HT1080 (cell line): Measurements from ENCODE around the gene PUS3. TPM values are rescaled to one million over a fixed set of nuclear protein-coding genes. Genes with fewer than 3 reads are reported as not detected.
A peak's percentile ranks its signal among the peaks of the same experiment; 100 is the strongest.

Experiments used
- DNase-seq: peaks from one replicate; pipeline ENCODE4 v3.0.0-alpha.2; 2015; ENCODE audit warnings: low read depth
- total RNA-seq: library from RNA; depleted of rRNA; stranded (reverse); fragments of >200 nt; shearing (Covaris generic); gene quantifications from 2 replicates; pipeline ENCODE4 v1.2.3, GENCODE V29; 2014

Gene PUS3
- total RNA-seq, 1 experiment from 2014 or later = 35.7 TPM

DNA sequence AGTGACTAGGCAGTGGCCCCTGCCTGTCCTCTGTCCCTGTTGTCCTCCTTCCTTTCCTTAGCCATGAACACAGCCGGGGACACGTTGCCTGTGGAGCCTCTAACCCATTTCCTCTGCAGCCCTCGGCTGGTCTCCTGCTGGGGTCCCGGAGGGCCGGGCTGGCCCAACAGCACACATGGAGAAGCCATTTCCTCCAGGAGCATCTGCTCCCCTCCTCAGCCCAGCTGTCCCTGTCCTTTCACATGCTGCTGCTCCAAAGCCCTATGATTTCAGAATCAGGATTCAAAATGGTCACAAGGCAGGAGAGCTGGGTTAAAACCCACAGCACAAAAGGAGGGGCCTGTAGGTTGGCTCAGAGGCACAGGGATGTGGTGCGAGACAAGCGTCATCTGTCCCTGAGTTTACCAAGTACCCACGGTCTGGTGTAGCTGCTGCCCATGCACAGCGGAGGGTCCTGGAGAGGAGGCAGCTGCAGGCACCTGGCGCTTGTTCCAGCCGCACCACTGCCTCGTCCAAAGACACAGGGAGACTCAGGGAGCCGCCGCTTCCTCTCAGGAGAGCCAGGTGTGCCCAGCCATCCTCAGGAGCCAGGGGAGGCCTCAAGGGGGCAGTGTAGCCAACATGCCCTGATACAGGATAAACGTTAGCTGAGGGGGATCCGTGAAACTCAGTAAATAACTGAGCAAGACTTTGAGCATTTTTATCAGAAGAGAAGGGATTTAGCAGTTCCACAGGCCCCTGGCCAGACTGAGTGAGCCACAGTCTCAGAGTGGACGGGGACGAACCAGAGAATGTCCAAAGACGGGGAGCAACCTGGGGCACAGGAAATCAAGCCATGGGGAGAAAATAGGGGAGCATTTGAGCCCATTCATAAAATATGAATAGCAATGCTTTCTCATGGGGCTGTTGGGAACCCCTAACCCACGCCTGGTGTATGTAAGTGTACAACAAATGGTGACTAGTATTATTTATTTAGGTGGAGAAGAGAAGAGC, 38.9 kb upstream of the PUS3 start:
- peak; percentile 22 for DNase-seq

GRCh38 chr11:125941267-125941618, 38.2 kb upstream of the PUS3 start:
- no peak for DNase-seq

- DNase-seq = no peak
Measured at GRCh38 chr11:125940145-125940544, 37.1 kb upstream of the PUS3 start.

DNA sequence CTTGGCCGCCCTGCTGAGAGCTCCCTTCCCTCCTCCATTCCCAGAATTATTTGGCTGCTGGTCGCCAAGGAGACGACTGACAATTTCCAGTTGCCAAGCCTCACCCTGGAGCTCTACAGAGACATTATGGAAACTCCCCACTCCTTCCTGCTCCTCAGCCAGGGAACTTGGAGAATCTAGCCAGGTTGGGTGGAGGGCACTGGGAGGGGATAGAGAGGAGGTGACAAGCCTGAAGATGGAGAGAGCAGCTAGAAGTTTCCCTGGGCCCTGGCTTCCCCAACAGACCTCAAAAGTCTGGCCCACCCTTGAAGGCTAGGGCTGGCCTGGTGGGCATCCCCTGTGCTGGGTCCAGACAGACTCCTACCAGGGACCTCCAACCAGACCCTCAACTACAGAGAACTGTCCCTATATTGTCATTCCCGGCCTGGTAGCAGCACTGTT, 36.1 kb upstream of the PUS3 start:
- no peak for DNase-seq

GRCh38 chr11:125938418-125938817, 35.4 kb upstream of the PUS3 start:
- no peak for DNase-seq

DNA sequence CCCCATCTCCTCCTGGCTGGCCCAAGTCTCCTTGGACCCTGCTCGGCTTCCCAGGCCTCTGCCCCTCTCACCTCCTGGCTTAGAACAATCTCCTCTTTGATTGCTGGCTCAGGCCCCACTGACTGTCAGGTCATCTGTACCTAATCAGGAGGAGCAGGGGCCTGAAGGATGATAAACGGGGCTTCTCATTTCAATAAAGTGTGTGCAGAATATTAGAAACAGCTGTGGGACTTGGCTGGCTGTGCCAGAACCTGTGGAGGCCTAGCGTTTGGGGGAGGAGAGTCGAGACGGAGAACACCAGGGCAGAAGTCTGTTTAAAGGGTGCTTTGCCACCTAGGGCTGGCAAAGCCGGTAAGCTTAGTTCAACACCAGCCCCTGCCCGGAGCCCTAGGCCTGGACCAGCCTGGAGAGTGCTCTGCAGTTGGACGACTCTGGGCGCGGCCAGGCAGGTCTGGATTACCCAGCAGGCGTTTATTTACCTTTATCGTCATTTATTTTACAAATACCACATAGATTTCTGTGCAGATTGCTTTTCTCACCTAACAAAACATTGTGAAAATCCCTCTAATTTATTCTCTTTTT, 32.7 kb upstream of the PUS3 start:
- no peak for DNase-seq

DNA sequence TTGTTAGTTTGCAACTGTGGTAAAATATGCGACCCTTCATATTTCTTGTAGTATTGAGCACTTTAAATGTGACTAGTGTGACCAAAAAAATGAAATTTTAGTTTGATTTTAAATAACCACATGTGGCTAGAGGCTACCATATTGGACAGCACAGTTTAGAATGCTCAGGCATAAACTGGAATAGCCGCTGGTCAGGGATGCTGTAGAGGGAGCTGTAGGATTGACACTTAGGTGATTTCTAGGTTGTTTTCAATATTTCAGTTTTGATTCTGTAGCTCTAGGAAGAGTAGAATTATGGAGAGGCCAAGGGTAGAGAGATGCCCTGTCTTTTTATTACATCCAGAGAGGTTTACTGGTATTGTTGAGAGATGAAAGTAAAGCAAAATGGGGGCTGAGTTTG, 32.0 kb upstream of the PUS3 start:
- no peak for DNase-seq

DNA sequence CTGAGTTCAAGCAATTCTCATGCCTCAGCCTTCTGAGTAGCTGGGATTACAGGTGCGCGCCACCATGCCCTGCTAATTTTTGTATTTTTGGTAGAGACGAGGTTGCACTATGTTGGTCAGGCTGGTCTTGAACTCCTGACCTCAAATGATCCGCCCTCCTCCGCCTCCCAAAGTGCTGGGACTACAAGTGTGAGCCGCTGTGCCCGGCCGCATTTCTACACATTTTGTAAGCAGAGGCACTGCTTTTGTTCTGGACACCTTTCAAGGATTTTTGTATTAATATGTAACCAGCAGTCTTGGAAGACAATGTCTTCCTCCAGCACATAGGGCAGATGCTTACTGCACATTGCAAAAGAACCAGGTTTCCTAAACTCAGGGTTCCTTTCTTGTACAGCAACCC, 31.5 kb upstream of the PUS3 start:
- no peak for DNase-seq

DNA sequence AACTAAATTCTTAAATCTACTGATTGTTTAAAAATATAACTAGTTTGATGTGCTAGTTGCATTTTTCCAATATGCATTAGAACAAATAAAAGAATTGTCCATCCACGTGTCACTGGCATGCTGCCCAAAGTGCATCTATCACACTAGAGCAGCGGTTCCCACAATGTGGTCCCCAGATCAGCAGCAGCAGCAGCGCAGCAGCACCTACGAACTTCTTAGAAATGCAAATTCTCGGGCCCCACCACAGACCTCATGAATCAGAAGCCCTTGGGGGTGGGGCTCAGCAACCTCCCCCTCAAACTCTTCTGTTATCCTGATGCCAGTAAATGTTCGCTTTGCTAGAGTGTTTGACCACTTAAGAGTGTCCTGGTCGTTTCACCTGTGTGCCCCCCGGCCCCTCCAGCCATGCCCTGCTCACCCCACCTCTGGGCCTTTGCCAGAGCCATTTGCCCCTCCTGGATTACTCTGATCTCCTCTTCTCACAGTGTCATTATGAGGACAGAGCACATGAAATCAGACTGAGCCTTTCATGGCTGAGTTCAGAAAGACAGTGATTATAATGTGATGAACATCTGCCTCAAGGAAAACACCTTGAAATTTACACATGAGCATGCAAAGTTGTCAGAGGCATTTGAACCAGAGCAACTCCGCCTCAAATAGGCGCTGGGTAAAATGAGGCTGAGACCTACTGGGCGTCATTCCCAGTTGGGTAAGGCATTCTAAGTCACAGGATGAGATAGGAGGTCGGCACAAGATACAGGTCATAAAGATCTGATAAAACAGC, 30.2 kb upstream of the PUS3 start:
- no peak for DNase-seq

DNA sequence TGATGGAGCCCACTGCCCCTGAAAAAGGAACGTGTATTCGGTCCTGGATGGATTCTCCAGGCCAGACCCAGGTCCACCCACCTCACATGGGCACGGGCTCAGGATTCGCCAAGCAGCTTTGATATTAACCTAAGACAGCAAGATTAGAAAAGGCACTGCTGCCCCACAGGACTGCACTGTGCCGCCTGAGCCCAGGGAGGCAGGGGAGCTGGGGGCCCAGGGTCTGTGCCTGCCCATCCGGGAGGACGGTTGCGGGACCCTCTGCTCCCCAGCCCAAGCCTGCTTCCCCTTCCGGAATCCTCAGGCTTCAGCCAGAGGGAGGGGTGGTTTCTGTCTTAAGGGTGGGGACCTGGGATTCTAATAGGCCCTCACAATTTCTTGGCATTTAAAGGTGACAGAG, 29.3 kb upstream of the PUS3 start:
- no peak for DNase-seq

- DNase-seq = no peak
Measured at GRCh38 chr11:125931668-125932067, 28.7 kb upstream of the PUS3 start.

- no peak for DNase-seq
Measured at GRCh38 chr11:125931116-125931515, 28.1 kb upstream of the PUS3 start.

- DNase-seq = no peak
Measured at GRCh38 chr11:125930076-125930450, 27.1 kb upstream of the PUS3 start.

DNA sequence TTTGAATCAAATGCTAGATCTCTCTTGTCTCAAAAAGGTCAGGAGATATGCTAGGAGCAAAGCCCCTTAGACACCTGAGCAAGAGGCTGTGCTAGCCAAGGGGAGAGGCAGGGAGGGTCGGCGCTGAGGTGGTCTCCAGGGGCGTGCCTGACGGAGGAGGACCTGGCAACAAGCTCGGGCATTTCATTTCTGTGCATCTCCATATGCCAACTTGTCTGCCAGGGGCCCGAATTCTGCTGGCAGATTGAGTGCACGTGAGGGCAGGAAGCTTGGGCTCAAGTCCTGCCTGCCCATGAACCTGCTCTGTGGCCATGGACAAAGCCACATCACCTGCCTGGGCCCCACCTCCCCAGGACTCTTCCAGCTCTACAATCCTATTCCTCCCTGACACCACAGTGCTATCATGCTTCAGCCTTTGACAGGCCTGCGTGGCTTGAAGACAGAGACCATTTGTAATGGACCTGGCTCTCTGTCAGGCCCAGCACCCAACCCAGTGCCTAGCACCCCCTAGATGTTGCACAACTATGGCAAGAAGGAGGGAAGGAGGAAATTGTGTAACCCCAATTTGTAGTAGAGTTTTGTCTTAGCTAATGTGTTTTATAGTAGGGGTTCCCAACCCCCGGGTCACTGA, 26.6 kb upstream of the PUS3 start:
- DNase-seq = no peak

DNA sequence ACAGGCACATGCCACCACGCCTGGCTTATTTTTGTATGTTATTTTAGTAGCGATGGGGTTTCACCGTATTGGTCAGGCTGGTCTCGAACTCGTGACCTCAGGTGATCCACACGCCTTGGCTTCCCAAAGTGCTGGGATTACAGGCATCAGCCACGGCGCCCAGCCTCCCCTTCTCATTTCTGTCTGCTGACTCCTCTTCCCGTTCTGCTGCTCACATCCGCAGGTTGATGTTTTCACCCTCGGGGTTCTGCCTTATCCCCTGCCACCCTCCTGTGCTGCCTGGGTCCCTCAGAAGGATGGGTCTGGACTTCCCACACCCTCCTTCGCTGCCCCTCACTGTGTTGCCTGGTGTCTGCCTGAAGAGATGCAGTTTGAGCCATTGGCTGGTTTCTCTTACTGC, 23.7 kb upstream of the PUS3 start:
- DNase-seq = no peak

- no peak for DNase-seq
Measured at GRCh38 chr11:125925804-125926203, 22.8 kb upstream of the PUS3 start.

DNA sequence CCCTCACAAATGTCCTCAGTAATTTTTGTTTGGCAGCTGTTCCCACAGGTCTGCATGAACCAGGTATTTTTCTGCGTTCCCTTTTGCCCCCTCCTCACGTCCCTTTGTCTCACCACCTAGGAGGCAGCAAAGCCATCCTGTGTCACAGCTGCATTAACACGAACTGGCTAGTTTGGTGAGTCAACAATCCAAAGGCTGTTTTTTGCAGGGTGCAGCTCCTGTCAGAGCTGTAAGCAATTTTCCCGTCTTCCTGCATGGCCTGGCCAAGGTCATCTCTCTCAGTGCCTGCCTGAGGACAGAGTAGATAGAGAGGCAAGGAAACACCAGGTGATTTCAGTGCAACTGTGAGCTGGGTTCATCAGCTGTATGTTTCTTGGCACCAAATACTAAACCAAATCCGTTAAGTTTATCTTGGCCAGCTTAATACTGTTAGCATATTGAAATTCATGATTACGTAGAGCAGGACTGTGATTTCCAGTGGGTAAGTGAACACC, 22.3 kb upstream of the PUS3 start:
- no peak for DNase-seq

DNA sequence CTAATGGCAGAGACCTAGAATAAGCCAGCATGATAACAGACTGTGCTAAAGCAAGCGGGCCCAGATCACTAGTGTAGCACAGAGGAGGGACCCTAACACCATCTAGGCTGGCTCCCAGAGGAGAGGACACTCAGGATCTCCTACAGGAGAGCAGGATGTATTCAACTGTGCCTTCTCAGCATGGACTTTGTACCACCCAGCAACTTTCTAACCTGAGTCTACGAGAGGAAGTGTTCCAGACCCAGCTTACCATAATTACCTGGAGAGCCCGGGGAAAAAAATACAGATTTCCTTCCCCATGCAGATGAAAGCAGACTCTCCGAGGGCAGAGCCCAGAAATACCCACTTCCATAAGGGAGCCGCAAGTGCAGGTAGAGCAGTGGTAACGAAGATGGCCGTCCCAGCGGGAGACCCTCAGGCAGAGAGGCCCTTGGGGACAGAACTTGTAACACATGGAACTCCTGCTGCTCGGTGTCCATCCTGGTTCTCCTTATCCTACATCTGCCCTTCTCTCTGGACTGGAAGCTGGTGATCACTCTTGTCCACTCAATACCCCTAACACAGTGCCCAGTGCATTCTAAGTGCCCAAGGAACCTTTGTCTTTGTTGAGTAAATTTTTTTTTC, 21.5 kb upstream of the PUS3 start:
- no peak for DNase-seq

DNA sequence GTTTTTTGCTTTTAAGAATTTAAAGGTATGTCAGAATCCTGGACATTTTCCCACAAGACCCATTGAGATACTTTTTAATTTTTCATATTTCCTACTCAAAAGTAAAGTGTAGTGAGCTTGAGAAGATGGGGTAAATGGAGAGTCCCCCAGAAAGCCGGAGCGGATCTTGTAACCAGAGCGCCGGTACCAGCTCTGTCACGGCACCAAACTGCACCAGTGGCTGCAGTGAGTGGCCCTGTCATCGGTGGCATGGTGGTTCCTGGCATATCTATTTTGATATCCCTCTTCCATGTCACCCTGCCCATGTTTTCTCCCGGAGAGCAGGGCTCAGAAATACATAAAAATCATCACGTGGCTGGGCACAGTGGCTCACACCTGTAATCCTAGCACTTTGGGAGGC, 20.6 kb upstream of the PUS3 start:
- DNase-seq = no peak

DNA sequence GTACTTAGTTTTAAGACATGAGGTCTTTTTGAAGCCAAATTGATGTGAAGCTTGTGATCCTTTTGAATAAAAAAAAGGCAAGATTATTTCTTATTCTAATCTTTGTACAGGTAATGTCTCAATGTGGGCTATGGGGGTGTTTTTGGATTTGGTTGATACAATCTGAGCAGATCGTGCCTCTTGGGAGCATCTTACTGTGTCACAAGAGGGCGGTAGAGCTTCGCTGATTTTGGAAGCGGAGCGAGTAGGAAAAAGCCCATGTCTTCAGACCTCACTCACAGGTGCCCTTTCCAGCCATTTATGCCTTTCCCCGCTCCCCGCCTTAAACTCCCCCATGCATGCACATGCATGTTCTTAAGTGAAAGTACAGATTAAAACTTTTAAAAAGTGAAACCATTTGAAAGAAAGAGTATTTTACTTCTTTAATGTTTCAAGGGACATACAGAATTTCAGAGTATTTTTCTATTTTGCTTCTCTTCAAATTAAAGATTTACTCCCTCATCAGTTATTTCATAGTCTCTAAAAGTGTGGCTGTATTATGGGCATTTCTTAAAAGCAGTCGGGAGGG, 20.1 kb upstream of the PUS3 start:
- DNase-seq = peak; percentile 41

DNA sequence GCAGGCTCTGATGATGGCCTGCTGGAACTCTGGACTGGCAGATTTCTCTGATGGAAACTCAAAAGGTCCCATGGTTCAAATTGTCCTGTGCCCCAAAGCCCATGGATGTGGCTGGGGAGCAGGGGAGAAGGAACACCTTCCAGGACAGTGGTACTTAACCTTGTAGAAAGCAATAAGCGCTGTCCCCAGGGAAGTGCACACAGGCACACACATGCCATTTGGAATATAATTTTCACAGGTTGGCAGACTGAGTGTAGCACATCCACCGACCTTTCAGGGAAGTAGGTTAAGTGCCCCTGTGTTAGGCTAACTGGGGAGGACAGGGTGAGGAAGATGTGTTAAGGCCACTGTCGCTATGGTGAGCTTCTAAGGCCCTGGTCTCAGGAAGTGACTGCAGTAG, 19.1 kb upstream of the PUS3 start:
- DNase-seq = no peak
